Measurements from ENCODE around the gene C22orf31. TPM values are rescaled to one million over a fixed set of nuclear protein-coding genes. Genes with fewer than 3 reads are reported as not detected.

Gene C22orf31
- total and polyA plus RNA-seq, 4 donors = 1.2 TPM; not detected in 3

- H3K4me1 ChIP-seq (ENCODE audit: control insufficient read depth, insufficient read depth, low read length) = peaks cover 63% of the 10 kb centered on the region
- H3K4me3 ChIP-seq (ENCODE audit: low read depth, low read length) = no peak overlapping the region
- no peaks in the 10 kb centered on the region for H3K36me3 ChIP-seq (ENCODE audit: control insufficient read depth, insufficient read depth, low read length)
- no peaks in the 10 kb centered on the region for H3K9me3 ChIP-seq (ENCODE audit: control insufficient read depth, insufficient read depth, low read length)
- DNase-seq (ENCODE audit: low read depth in 4 of 6, low spot score in 6 of 6) = no peak
- 86% methylated on average over 5 of the region's 5 CpGs for WGBS (ENCODE audit: insufficient coverage)
- no peaks in the 10 kb centered on the region for H3K27me3 ChIP-seq (ENCODE audit: control insufficient read depth, insufficient read depth, low read length)
- H3K27ac ChIP-seq (ENCODE audit: low read depth, low read length) = peak overlapping the region; percentile 53
Measured at GRCh38 chr22:29009148-29009547, 52.5 kb downstream of the C22orf31 start.

Other genes starting within 250 kb of the C22orf31 start
- gene ZNRF3, start 178.3 kb downstream of the C22orf31 start, total RNA-seq = 10 to 100 TPM in 1 of 2 donors, 1 to 10 TPM in 1; 8.9 to 10.4 TPM
- gene ZNRF3, start 178.3 kb downstream of the C22orf31 start, polyA plus RNA-seq (ENCODE audit: insufficient read length in 2 of 2) = 10 to 100 TPM; 12.3 to 13.0 TPM
- gene KREMEN1, start 11.2 kb upstream of the C22orf31 start, total RNA-seq = 10 to 100 TPM in 1 of 2 donors, 1 to 10 TPM in 1; 5.7 to 12.7 TPM
- 1 to 10 TPM; 7.1 to 9.5 TPM for gene KREMEN1, start 11.2 kb upstream of the C22orf31 start, polyA plus RNA-seq (ENCODE audit: insufficient read length in 2 of 2)
- gene EMID1, start 144.1 kb upstream of the C22orf31 start, total RNA-seq = 10 to 100 TPM; 10.3 to 10.8 TPM
- 10 to 100 TPM; 19.0 to 24.4 TPM for gene EMID1, start 144.1 kb upstream of the C22orf31 start, polyA plus RNA-seq (ENCODE audit: insufficient read length in 2 of 2)
- 10 to 100 TPM; 21.0 to 32.5 TPM for gene RHBDD3, start 206.2 kb upstream of the C22orf31 start, total RNA-seq
- gene RHBDD3, start 206.2 kb upstream of the C22orf31 start, polyA plus RNA-seq (ENCODE audit: insufficient read length in 2 of 2) = 10 to 100 TPM; 49.2 to 60.7 TPM
- 100 to 1,000 TPM; 114 to 206 TPM for gene EWSR1, start 206.4 kb upstream of the C22orf31 start, total RNA-seq
- 100 to 1,000 TPM; 289 to 316 TPM for gene EWSR1, start 206.4 kb upstream of the C22orf31 start, polyA plus RNA-seq (ENCODE audit: insufficient read length in 2 of 2)
- gene GAS2L1, start 244.8 kb upstream of the C22orf31 start, total RNA-seq = 1 to 10 TPM; 5.7 to 6.5 TPM
- gene GAS2L1, start 244.8 kb upstream of the C22orf31 start, polyA plus RNA-seq (ENCODE audit: insufficient read length in 2 of 2) = 10 to 100 TPM; 23.9 to 28.4 TPM